ENCODE data around the gene ZC3HAV1.

DNA sequence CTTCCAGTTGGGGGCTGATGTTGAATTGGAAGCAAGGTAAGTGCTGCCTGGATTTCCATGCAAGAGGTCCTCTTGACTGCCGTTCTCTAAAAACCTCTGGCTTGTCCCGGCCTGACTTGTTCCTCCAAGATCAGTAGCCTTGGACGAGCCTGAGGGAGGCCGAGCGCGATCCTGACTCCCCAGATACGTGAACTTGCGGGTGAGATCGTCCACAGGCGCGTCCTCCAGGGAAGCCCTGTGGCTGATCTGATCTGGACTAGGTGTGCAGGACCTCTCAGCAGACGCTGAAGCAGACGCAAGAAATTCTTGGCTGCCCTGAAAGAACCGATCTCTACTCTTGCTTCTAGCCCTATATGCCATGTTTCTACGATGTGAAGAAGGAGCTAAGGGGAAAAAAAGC, 29.7 kb downstream of the ZC3HAV1 start:
- TF ChIP-seq, protein P1, sequence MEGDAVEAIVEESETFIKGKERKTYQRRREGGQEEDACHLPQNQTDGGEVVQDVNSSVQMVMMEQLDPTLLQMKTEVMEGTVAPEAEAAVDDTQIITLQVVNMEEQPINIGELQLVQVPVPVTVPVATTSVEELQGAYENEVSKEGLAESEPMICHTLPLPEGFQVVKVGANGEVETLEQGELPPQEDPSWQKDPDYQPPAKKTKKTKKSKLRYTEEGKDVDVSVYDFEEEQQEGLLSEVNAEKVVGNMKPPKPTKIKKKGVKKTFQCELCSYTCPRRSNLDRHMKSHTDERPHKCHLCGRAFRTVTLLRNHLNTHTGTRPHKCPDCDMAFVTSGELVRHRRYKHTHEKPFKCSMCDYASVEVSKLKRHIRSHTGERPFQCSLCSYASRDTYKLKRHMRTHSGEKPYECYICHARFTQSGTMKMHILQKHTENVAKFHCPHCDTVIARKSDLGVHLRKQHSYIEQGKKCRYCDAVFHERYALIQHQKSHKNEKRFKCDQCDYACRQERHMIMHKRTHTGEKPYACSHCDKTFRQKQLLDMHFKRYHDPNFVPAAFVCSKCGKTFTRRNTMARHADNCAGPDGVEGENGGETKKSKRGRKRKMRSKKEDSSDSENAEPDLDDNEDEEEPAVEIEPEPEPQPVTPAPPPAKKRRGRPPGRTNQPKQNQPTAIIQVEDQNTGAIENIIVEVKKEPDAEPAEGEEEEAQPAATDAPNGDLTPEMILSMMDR (IDR thresholded peaks at IDR 0.05; ENCODE audit: low read length) = no peak
- TF ChIP-seq EZH2 (optimal IDR thresholded peaks at IDR 0.05; ENCODE audit: low read depth, low read length) (no peak), EZH2phosphoT487 (IDR thresholded peaks at IDR 0.05; ENCODE audit: low read length) (no peak)

Data from MM.1S (cell line).